GM18909 (cell line): ENCODE data around the gene TANC1.
"Not testable (repeated sequence)": the region's sequence is repeated elsewhere in the genome, so short reads cannot be mapped to it uniquely, and the experiment has no call there.

Experiments
- ATAC-seq: cut with Tn5 transposase; IDR thresholded peaks from one replicate; pipeline ENCODE4 v1.9.1; 2021; ENCODE audit warnings: mild to moderate bottlenecking; ENCODE audit not compliant: unreplicated experiment, poor library complexity

The TANC1 gene

GRCh38 chr2:159022019-159022418 lies 53.6 kb downstream of the TANC1 start:
- ATAC-seq, result no peak

DNA sequence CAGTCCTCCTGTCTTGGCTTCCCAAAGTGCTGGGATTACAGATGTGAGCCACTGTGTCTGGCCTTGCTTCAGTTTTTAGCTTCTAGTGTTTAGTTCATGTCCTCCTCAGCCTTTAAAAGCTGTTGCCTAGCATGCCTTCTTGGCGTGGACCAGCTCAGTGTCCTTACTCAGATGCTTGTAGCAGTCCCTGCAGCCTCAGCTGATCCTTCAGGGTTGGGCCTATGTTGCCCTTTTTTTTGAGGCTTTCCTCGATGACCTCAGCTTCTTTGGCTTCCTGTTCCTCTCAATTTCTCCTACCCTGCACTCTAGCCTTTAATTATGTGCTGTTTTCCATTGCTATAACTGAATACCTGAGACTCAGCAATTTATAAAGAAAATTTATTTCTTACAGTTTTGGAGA lies 57.7 kb downstream of the TANC1 start:
- ATAC-seq, result no peak

- no peak for ATAC-seq
Observed at GRCh38 chr2:159028776-159029175, 60.3 kb downstream of the TANC1 start.

- no peak for ATAC-seq
Observed at GRCh38 chr2:159029936-159030335, 61.5 kb downstream of the TANC1 start.

DNA sequence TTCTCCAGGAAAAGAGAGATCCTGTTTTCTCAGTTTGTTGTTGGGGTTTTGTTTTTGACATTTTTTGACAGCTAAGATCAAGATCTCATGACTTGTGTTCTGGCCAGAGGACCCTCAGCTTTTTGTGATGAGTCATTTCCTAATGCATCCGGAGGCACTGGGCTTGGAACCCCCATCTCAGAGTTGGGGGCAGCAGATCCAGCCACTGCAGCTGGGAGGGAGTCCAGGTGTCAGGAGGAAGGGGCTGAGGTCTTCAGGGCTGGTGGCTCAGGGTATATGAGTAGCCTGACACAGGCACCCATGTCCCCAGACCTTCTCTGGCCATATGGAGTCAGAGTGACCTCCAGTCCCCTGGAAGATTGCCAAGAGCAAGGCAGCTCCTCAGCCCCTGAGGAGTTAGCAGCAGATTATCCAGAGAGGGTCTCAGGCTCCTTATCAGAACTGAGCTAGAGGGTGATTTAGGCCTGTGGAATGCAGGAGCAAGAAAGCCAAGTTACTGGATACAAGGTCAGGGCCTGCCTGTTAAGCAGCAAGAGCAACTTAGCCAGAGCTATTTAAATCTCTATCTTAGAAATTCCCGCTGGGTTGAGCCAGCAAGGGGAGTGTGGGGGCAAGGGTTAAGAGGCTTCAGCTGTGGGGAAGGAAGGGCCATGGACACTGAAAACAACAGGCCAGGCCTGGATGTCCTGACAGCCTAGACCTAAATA lies 62.4 kb downstream of the TANC1 start:
- no peak for ATAC-seq

DNA sequence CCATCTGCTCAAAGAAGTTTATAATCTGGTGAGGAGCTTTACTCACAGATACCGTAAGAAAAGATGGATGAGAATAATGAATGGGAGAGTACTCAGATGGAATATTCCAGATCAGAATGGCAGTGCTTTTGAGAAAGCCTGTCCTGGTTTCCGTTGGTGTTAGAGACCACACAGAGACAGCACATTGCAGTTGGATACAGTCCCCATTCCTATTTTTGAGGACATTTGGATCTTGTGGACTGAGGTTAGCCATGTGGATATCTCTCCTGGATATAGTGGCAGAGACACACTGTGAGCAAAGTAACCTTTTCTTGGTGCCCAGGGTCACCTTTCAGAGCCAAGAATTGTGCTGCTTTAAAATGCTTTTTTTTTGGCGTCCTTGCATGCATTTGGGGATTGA lies 63.7 kb downstream of the TANC1 start:
- ATAC-seq, result no peak

DNA sequence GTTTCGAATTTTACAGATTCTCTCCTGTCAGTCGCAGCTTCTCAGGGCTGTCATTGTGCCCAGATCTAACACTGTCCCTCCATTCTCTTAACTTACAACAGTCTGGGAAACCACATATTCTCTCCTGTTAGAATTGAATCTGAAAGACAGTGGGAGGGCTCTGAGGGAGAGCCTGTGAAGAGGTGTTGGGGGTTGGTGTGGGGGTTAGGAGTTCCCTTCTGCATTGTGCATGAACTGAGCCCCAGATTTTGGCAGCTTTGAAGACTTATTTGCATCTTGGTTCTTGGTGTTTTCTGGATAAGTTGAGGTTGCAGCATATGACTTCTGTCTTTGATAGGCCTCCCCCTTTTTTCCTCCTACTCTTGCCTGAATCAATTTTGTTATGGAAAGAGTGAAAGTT lies 64.1 kb downstream of the TANC1 start:
- ATAC-seq, result no peak

DNA sequence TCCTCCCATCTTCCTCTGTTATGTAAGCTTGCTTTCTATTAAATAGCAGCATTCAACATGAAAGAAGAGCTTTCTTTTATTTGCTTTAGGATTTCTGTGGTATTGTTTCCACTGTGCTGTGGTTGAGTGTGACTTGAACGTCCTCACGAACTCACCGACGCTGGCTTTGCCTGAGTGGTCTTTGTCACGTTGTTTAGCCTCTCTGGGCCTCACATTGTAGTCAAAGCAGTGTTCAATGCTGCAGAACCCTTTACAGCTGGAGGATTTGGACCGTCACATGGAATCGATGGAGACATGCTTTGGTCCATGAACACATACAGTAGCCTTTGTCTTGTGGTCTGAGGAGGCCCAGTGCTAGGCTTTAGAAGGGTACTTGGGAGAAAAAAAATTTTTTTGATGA lies 66.3 kb downstream of the TANC1 start:
- no peak for ATAC-seq

DNA sequence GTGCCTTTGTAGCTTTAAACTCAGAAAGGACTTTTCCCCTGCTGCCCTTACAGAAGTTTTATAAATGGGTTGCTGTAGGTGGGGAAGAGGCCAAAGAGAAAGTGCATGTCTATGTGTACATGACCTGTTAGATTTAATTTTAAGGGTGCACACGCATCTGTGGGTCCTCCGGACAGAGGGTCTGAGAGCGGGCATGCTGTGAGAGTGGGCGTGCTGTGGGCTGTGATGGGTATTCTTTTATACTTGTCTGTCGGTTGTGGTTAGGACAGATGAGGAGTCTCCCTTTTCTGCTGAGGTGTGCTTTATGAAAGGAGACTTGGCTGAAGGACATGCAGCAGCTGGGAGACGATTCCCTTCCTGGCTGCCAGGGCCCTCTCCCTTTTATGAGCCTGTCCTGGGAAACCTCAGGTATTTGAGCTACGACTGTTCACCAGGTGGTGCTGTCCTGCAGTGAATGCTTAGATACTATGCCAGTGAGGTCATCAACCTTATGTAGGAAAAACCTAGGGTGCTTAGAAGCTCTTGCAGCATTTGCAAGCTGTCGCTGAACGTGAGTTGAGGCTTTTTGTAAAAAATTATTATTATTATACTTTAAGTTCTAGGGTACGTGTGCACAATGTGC lies 67.5 kb downstream of the TANC1 start:
- ATAC-seq, result no peak

- ATAC-seq, result not testable (repeated sequence)
Observed at GRCh38 chr2:159036461-159036860, 68.0 kb downstream of the TANC1 start.

DNA sequence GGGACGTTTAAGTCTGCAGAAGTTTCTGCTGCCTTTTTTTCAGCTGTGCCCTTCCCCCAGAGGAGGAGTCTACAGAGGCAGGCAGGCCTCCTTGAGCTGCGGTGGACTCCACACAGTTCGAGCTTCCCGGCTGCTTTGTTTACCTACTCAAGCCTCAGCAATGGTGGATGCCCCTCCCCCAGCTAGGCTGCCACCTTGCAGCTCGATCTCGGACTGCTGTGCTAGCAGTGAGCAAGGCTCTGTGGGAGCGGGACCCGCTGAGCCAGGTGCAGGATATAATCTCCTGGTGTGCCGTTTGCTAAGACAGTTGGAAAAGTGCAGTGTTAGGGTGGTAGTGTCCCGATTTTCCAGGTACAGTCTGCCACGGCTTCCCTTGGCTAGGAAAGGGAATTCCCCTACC lies 72.9 kb downstream of the TANC1 start:
- not testable (repeated sequence) for ATAC-seq

DNA sequence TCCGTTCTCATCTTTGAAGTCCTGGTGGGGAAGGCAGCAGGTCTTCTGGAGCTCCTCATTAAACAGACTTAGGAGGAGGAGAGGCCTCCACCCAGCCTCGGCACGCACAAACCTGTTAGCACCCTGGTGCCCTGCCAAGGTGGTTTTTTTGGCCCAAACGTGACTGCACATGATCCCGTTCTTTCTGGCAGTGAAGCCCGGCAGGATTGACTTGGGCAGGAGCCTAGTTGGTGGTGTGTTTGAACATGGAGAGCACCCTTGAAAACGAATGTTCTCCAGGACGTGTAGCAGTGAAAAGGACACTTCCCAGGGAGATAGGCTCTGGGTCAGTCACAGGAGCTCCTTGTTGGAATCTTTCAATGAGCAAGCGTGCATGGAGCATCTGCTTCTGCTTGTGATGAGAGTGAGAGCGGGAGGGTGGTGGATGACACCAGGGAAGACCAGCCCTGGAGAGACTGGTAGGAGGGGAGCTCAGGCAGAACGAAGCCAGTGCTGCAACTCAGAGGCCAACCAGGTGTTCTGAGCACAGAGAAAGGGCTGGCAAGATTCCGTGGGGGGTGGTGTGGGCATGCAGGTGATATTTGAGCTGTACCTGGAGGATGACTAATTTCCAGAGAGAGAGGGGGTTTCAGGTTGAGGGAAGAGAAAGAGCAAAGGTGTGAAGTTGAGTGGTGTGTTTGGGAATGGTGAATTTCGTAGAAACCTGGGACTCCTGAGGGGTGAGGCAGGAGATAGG lies 73.8 kb downstream of the TANC1 start:
- ATAC-seq, result no peak

GRCh38 chr2:159043710-159044109 lies 75.3 kb downstream of the TANC1 start:
- ATAC-seq, result no peak

- no peak for ATAC-seq
Observed at GRCh38 chr2:159044804-159045286, 76.4 kb downstream of the TANC1 start.

DNA sequence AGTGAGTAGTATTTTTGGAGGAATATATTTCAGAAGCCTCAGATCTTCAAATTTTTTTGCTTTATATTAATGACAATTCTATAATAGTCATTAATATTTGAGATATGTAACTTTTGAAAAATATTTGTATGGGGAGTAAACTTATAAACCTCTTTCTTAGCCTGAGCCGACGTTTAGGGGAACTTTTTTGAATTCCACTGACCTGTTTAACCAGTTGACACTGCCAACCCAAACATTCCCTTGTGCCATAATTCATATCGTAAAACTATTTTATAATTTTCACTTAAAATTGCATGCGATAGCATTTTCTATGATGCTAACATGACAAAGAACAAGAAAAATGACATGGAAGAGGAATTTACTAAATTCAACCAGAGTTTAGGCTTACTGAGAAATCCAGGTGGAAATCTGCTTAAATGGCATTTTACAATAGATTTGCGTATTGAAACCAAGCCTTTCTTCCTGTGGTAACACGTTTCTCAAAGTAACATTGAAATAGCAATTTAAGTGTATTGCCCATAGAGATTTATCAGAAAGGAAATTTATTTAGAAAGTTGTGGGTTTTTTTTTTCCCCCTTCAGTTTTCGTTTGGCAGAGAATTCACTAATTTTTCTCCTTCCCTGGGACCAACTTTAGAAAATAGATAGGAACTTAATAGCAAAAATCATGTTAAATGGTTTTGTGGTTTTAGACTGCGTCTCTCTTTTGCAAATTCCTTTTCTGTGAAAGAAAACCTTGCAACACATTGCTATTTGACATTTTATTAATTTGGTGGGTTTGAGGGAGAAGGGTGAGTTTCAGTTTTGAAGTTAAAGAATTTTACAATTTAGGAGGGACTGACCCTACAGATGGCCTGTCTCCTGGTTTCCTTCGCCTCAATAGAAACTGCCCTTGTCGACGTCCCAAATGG lies 77.4 kb downstream of the TANC1 start:
- ATAC-seq, result no peak

DNA sequence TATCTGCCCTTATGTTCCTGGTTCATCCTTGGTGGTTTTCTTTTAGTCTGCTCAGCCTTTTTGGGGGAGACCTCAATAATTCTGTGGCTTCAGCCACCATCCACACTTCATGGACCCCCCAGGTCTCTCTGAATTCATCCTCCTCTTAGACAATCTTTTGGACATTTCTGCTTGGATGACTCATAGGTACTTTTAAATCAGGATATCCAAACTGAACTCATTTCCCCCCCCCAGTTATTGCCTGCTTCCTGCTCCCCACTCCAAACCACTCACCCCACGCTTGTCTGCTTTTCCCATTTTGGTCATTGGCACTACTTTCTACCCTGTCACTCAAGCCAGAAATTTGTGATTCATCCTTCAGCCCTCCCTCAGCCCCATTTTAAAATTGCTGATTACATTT lies 78.5 kb downstream of the TANC1 start:
- ATAC-seq, result no peak

DNA sequence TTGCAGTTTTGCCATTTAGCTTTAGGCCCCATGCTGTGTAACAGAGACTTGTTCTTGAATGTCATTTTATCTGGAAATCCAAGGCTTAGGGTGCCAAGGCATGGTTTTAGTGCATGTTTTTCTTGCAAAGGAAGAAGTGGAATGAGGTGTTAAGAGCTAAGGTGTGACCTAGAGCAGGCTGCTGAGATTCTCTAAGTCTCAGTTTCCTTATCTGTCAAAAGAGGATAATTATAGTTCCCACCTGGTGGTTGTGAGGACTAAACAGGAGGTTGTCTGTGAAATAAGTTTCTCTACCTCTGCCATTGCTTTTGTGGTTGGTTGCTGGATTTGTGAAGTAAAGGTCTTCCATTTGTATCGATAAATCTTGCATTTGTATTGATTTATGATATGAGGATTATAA lies 82.0 kb downstream of the TANC1 start:
- no peak for ATAC-seq

DNA sequence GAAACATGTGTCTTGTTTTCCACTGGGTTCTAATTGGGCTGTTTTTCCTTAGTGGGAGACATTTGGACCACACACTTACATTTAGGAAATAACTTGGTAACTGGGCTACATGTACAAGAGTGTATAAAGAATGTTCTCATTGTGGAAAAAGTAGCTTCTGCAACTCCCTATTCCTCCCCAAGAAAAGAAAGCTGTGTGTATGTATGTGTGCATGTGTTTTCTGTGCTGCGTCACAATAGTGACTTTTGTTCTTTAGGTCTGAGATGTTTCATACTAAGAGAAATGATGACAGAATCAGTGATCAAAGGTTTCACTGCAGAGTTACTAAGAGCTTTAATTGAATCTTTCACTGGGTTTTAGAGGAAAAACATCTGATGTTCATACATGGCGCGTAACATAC lies 82.7 kb downstream of the TANC1 start:
- no peak for ATAC-seq

DNA sequence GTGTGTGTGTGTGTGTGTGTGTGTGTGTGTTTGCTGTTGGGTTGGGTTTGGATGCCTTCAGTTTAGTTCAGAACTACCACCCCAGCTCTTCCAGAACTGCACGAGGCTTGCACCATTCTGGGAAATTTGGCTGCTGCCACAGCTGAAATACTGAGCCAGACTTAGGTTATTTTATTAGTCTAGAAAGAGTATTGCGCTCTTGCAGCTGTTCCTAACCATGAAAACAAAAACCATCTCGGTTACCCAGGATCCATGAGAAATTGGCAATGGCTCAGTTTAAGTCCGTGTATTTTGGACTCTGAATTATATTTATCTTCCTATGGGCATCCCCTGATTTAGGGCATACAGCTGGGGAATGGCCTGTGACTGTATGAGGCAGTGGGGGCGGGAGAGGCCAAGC lies 83.2 kb downstream of the TANC1 start:
- no peak for ATAC-seq

DNA sequence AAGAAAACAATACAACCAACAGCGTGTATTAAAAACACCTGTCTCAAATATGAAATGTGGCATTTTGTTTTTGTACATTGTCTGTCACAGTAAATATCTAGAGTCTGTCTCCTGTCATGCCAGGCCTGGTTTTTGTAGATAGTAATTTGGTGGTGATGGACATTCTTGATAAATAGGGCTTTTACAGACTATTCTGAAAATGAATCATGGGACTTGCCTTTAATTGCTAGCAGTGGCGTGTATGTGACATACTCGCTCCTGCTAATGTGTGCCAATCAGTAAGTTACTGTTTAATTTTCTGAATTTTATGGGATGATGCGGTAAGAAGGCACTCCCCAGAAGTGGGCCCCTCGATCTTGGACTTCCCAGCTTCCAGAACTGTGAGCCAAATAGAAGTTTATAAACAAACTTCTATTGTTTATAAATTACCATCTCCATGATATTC lies 83.7 kb downstream of the TANC1 start:
- no peak for ATAC-seq
